DMS 273 (cell line): ENCODE results near the gene CABLES2.
"Not testable (repeated sequence)": the region's sequence is repeated elsewhere in the genome, so short reads cannot be mapped to it uniquely, and the experiment has no call there.

Experiments used
- DNase-seq: peaks from one replicate; lab custom pipeline; 2025; ENCODE audit not compliant: unreplicated experiment; lab: John Stamatoyannopoulos, UW

CABLES2 gene

GRCh38 chr20:62390317-62391164 is 16.5 kb downstream of the CABLES2 start:
- peak; percentile 76 for DNase-seq

- no peak for DNase-seq
Measured at GRCh38 chr20:62389601-62390087, 17.4 kb downstream of the CABLES2 start.

GRCh38 chr20:62388839-62389600 is 18.1 kb downstream of the CABLES2 start:
- DNase-seq = peak; percentile 42

- peak; percentile 45 for DNase-seq
Measured at GRCh38 chr20:62387933-62388635, 19.0 kb downstream of the CABLES2 start.

GRCh38 chr20:62387219-62387913 is 19.7 kb downstream of the CABLES2 start:
- DNase-seq = no peak

- peak; percentile 96 for DNase-seq
Measured at GRCh38 chr20:62386383-62387218, 20.5 kb downstream of the CABLES2 start, which contains the start of gene RPS21. TSS of gene RPS21 (plus strand) at chr20:62387103. CDS start at chr20:62387339, 236 bp downstream.

- peak; percentile 89 for DNase-seq
Measured at GRCh38 chr20:62382306-62383198, 24.5 kb downstream of the CABLES2 start.

- DNase-seq = no peak
Measured at GRCh38 chr20:62381842-62382241, 25.2 kb downstream of the CABLES2 start.

- DNase-seq = no peak
Measured at GRCh38 chr20:62381202-62381797, 25.8 kb downstream of the CABLES2 start.

GRCh38 chr20:62378215-62378614 is 28.9 kb downstream of the CABLES2 start:
- DNase-seq = peak; percentile 43

GRCh38 chr20:62377615-62378178 is 29.4 kb downstream of the CABLES2 start:
- DNase-seq = peak; percentile 47

- no peak for DNase-seq
Measured at GRCh38 chr20:62377064-62377461, 30.0 kb downstream of the CABLES2 start.

- peak; percentile 71 for DNase-seq
Measured at GRCh38 chr20:62376112-62377063, 30.7 kb downstream of the CABLES2 start.

GRCh38 chr20:62374331-62375152 is 32.5 kb downstream of the CABLES2 start:
- DNase-seq = peak; percentile 68

- DNase-seq = not testable (repeated sequence)
Measured at GRCh38 chr20:62373631-62374179, 33.4 kb downstream of the CABLES2 start.
